Bone marrow (tissue), 2 donors: ENCODE results near the gene CTNNA3.

Experiments
- DNase-seq, 2 donors: peaks; one replicate each; lab custom pipeline; 2025; lab: John Stamatoyannopoulos, UW

Gene CTNNA3

GRCh38 chr10:66095610-66096009, 1600.4 kb downstream of the CTNNA3 start:
- DNase-seq, result no peak

GRCh38 chr10:66085906-66086305, 1610.1 kb downstream of the CTNNA3 start:
- no peak for DNase-seq

- DNase-seq, result no peak
Measured at GRCh38 chr10:66071907-66072306, 1624.1 kb downstream of the CTNNA3 start.

- DNase-seq, result no peak
Measured at GRCh38 chr10:66058594-66058993, 1637.4 kb downstream of the CTNNA3 start.

- DNase-seq, result no peak
Measured at GRCh38 chr10:66049335-66049734, 1646.7 kb downstream of the CTNNA3 start.

- DNase-seq, result no peak
Measured at GRCh38 chr10:66045859-66046258, 1650.1 kb downstream of the CTNNA3 start.

GRCh38 chr10:66041771-66042170, 1654.2 kb downstream of the CTNNA3 start:
- DNase-seq, result no peak

- DNase-seq, result no peak
Measured at GRCh38 chr10:66038623-66039022, 1657.4 kb downstream of the CTNNA3 start.

- DNase-seq, result no peak
Measured at GRCh38 chr10:66026321-66026720, 1669.7 kb downstream of the CTNNA3 start.

- DNase-seq, result no peak
Measured at GRCh38 chr10:66025186-66025585, 1670.8 kb downstream of the CTNNA3 start.

- no peak for DNase-seq
Measured at GRCh38 chr10:66021423-66021822, 1674.6 kb downstream of the CTNNA3 start.

- DNase-seq, result no peak
Measured at GRCh38 chr10:66008221-66008620, 1687.8 kb downstream of the CTNNA3 start.

- no peak for DNase-seq
Measured at GRCh38 chr10:66006411-66006810, 1689.6 kb downstream of the CTNNA3 start.

GRCh38 chr10:65993451-65993850, 1702.5 kb downstream of the CTNNA3 start:
- DNase-seq, result no peak

GRCh38 chr10:65968871-65969270, 1727.1 kb downstream of the CTNNA3 start:
- DNase-seq, result no peak

- DNase-seq, result no peak
Measured at GRCh38 chr10:65968437-65968836, 1727.6 kb downstream of the CTNNA3 start.

GRCh38 chr10:65964205-65964604, 1731.8 kb downstream of the CTNNA3 start:
- no peak for DNase-seq

GRCh38 chr10:65952086-65952485, 1743.9 kb downstream of the CTNNA3 start:
- DNase-seq, result no peak

- no peak for DNase-seq
Measured at GRCh38 chr10:65950075-65950474, 1745.9 kb downstream of the CTNNA3 start.

GRCh38 chr10:65949526-65949925, 1746.5 kb downstream of the CTNNA3 start:
- no peak for DNase-seq

GRCh38 chr10:65945061-65945460, 1750.9 kb downstream of the CTNNA3 start:
- DNase-seq, result no peak

- DNase-seq, result no peak
Measured at GRCh38 chr10:65943451-65943850, 1752.5 kb downstream of the CTNNA3 start.

GRCh38 chr10:65940816-65941662, 1755.0 kb downstream of the CTNNA3 start:
- DNase-seq, result no peak

- no peak for DNase-seq
Measured at GRCh38 chr10:65940105-65940504, 1755.9 kb downstream of the CTNNA3 start.
